Ishikawa (cell line): ENCODE measurements around the gene PNMA6E.

Experiments used
- FOXM1 ChIP-seq: IDR thresholded peaks from 2 replicates; pipeline ENCODE4 v1.6.1; 2012; ENCODE audit warnings: low read depth, borderline replicate concordance
- MAX ChIP-seq: IDR thresholded peaks from 2 replicates; pipeline ENCODE4 v1.6.1; 2012
- RAD21 ChIP-seq: IDR thresholded peaks from 2 replicates; pipeline ENCODE4 v1.6.1; 2012; ENCODE audit warnings: low read depth
- TAF1 ChIP-seq: IDR thresholded peaks from 2 replicates; pipeline ENCODE4 v1.6.1; 2012; ENCODE audit warnings: low read depth, mild to moderate bottlenecking
- TEAD4 ChIP-seq: IDR thresholded peaks from 2 replicates; pipeline ENCODE4 v1.6.1; 2012
- YY1 ChIP-seq: IDR thresholded peaks from 2 replicates; pipeline ENCODE4 v1.6.1; 2012; ENCODE audit warnings: low read depth
- ZBTB7A ChIP-seq: IDR thresholded peaks from 2 replicates; pipeline ENCODE4 v1.6.1; 2012; ENCODE audit warnings: low read depth

GRCh38 chrX:153421856-153422255 lies 20.7 kb upstream of the PNMA6E start:
- TF ChIP-seq ZBTB7A (no peak), TAF1 (no peak), RAD21 (no peak), TEAD4 (no peak), MAX (no peak), YY1 (no peak), FOXM1 (no peak)
